GM15510 (cell line): ENCODE data around the gene CDK3.

ENCODE experiments used
- POLR2A ChIP-seq: IDR thresholded peaks from 3 replicates; pipeline ENCODE4 v1.6.1; 2011; ENCODE audit warnings: borderline replicate concordance; ENCODE audit not compliant: insufficient read length; ENCODE audit errors: extremely low read depth

The CDK3 gene

DNA sequence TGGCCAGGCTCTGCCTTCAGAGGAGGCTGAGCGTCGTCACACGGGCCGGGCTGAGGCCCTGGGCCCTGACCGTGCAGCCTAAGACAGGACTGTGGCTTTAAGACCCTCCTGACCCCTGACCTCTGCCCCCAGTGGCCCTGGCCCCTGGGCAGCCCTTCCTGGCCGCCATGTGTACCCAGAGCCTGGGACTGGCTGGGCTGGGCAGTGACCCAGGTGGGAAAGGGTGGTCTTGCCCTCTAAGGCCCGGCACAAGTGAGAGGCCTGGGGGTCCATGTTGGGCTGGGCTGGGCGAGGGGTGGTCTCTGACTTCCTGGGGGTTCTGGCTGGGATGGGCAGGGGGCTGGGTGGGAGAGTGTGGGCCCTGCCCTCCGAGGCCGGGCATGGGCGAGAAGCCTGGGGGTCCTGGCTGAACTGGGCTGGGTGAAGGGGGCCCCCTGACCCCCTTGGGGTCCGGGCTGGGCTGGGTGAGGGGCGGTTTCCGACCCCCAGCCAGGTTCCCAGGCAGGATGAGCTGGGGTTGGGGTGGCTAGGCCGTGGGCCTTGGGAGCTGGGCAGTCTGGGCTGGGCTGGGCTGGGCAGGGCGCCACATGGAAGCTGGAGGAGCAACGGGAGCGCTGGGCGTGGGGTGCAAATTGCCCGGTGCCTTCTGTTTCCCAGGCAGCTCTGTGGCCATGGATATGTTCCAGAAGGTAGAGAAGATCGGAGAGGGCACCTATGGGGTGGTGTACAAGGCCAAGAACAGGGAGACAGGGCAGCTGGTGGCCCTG, at the start of gene CDK3:
TSS of gene CDK3 (plus strand) at position 101 of the 767 bp plus-strand sequence. CDS start at position 672, 571 bp downstream.
- no peak for TF ChIP-seq POLR2A

GRCh38 chr17:75950855-75951554, 49.6 kb upstream of the CDK3 start:
- TF ChIP-seq POLR2A, result no peak

- no peak for TF ChIP-seq POLR2A
Observed at GRCh38 chr17:75959051-75959838, 41.4 kb upstream of the CDK3 start.

GRCh38 chr17:75959839-75960511, 40.7 kb upstream of the CDK3 start:
- TF ChIP-seq POLR2A, result no peak

GRCh38 chr17:75965468-75965867, 35.2 kb upstream of the CDK3 start:
- TF ChIP-seq POLR2A, result no peak

DNA sequence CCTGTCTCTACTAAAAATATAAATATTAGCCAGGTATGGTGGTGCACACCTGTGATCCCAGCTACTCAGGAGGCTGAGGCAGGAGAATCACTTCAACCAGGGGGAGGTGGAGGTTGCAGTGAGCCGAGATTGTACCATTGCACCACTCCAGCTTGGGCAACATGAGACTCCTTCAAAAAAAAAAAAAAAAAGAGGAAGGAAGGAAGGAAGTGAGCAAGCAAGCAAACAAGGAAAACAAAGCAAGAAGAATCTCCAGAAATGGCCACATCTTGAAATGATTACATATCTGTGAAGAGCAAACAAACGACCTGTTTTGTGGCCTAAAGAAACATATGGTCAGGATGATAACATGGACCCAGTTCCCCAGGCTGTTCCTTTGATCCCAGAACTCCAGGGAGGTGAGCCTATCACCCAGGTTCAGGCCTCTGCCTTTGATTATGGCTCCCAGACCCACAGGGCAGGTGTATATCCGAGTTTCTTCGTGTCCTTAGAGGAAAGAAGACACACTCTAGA, 30.6 kb upstream of the CDK3 start:
- no peak for TF ChIP-seq POLR2A

GRCh38 chr17:75970626-75971025, 30.0 kb upstream of the CDK3 start:
- no peak for TF ChIP-seq POLR2A

DNA sequence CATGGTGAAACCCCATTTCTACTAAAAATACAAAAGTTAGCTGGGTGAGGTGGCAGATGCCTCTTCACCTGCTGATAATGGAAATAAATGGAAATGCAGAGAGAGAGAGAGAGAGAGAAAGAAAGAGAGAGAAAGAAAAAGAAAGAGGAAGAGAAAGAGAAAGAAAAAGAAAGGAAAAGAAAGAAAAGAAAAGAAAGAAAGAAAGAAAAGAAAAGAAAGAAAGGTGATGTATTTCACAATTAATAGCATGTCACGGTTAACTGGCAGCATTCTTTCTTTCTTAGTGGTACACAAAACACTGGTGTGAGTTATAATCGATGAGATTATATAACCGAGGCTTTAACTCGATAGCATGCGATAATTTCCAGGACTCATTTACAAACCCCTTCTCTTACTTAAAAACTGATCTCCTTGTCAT, 24.9 kb upstream of the CDK3 start:
- TF ChIP-seq POLR2A, result no peak

DNA sequence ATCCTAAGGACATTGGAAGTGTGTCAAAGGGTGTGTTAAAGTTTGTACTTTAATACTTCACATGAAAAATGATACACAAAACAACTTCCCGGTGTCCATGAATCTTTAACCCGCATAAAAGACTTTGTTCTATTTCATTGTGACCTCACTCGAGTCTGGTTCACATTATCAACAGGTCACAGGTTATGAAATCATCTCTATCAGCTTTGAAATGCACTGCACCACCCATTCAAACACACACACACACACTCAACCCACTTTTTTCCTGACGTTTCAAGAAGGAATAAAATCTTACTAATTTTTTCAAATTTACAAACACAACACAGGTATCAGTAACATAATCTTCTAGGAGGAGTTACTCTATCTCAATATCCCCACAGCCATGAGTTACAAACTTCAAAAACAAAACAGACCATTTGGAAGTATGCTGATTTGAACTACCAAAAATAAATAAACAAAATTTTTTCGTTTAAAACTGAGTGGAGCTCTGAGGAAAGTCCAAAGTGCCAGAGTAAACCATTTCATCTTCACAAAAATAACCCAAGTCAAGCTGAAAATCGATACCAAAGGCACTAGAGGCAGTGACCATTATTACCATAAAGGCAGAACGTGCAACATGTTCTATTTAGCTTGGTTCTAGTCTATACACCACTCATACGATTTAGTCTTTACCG, 24.3 kb upstream of the CDK3 start:
- no peak for TF ChIP-seq POLR2A

- peak; percentile 96 for TF ChIP-seq POLR2A
Observed at GRCh38 chr17:75978938-75979704, 21.5 kb upstream of the CDK3 start, which contains the start of the genes ACOX1 and TEN1. ACOX1 (minus strand) TSS chr17:75979166; CDS start chr17:75979073, 93 bp downstream. TEN1 (plus strand) TSS chr17:75979240; CDS start chr17:75986193, 6,953 bp downstream.

DNA sequence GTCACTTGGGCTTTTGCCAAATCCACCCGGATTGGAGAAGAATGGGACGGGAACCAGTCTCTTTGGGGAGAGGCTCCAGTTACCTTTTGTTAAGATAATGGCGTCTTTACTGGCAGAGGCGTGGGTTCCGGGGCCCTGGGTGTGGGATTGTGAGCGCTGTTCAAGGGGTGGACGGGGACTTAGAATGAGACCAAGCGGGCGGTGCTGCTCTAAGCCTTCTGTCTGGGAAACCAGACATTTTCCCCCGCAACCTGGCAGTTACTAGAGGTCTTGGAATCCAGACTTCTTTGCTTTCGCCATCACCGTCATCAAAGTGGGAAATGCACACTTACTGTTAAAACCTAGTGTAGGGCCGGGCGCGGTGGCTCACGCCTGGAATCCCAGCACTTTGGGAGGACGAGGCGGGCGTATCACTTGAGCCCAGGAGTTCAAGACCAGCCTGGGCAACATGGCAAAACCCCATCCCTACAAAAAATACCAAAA, 20.9 kb upstream of the CDK3 start:
- no peak for TF ChIP-seq POLR2A

DNA sequence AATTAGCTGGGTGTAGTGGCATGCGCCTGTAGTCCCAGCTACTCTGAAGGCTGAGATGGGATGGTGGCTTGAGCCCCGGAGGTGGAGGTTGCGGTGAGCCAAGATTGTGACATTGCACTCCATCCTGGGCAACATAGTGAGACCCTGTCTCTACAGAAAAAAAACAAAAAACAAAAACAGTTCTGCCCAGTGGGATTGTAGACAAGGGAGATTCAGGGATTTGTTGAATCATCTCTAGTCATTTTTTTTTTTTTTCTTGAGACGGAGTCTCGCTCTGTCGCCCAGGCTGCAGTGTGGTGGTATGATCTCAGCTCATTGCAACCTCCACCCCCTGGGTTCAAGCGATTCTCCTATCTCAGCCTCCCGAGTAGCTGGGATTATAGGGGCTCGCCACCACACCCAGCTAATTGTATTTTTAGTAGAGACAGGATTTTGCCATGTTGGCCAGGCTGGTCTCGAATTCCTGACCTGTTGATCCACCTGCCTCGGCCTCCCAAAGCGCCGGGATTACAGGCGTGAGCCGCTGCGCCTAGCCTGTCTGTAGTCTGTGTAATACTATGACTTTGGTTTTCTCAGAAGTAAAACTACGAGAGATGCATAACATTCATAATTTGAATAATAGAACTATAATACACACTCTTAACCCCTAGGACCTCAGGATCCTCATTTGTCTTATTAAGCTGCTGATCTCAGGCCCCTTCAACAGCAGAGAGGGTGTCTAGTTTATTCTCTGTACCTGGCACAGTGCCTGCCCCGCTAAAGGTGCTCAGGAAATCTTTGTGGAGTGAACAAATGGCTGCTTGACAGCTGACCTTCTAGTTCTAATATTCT, 20.3 kb upstream of the CDK3 start:
- TF ChIP-seq POLR2A, result no peak

- TF ChIP-seq POLR2A, result no peak
Observed at GRCh38 chr17:75981019-75981615, 19.5 kb upstream of the CDK3 start.
